ENCODE measurements around the gene TMEM132D. TPM values are rescaled to one million over a fixed set of nuclear protein-coding genes. Genes with fewer than 3 reads are reported as not detected.

Gene TMEM132D
- total RNA-seq, 1 donor from 2014 or later = 1.1 TPM

DNA sequence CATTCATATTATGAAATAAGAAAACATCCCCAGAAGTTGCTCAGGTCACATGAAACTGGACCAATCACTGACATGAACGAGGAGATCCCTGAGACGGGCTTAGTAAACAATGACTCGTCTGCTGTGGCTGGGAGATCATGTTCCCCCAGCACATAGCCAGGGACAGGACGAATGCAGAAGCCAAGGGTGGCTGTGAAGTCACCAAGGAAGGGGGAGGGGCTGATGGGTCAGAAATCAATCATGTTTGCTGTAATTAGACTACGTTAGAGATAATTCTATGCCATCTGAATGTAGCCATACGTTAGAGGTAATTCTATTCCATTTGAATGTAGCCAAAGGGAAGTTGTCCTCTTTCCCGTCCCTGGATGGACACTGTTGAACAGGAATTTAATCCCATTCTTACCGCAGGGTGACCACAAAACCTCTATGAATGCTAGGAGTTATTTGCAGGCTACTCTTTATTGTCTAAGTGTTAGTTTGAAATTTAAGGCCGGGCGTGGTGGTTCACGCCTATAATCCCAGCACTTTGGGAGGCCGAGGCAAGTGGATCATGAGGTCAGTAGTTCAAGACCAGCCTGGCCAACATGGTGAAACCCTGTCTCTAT lies 332.9 kb downstream of the TMEM132D start:
- Histone ChIP-seq H3K4me3 (no peak overlapping the region), H3K27ac (no peak overlapping the region), H3K4me1 (no peaks in the 10 kb centered on the region), H3K27me3 (no peaks in the 10 kb centered on the region), H2AFZ (replicated peaks) (no peak overlapping the region), H3K4me2 (no peak overlapping the region), H3K9me3 (ENCODE audit: low read depth) (no peaks in the 10 kb centered on the region), H4K20me1 (ENCODE audit: low read depth) (no peaks in the 10 kb centered on the region), H3K9ac (no peak overlapping the region), H3K36me3 (no peaks in the 10 kb centered on the region), H3F3A (ENCODE audit: low read depth) (no peaks in the 10 kb centered on the region), H3K79me2 (ENCODE audit: low read depth) (no peaks in the 10 kb centered on the region)
- H3K27ac Mint-ChIP-seq = no peak overlapping the region
- peaks cover 15% of the 10 kb centered on the region for H3K36me3 Mint-ChIP-seq
- DNase-seq (ENCODE audit: low spot score) = no peak
- H3K9me3 Mint-ChIP-seq = peaks cover 12% of the 10 kb centered on the region
- TF ChIP-seq EZH2 (IDR thresholded peaks at IDR 0.05) (no peak), EZH2phosphoT487 (IDR thresholded peaks at IDR 0.05) (no peak)
- TF ChIP-seq, protein P1, sequence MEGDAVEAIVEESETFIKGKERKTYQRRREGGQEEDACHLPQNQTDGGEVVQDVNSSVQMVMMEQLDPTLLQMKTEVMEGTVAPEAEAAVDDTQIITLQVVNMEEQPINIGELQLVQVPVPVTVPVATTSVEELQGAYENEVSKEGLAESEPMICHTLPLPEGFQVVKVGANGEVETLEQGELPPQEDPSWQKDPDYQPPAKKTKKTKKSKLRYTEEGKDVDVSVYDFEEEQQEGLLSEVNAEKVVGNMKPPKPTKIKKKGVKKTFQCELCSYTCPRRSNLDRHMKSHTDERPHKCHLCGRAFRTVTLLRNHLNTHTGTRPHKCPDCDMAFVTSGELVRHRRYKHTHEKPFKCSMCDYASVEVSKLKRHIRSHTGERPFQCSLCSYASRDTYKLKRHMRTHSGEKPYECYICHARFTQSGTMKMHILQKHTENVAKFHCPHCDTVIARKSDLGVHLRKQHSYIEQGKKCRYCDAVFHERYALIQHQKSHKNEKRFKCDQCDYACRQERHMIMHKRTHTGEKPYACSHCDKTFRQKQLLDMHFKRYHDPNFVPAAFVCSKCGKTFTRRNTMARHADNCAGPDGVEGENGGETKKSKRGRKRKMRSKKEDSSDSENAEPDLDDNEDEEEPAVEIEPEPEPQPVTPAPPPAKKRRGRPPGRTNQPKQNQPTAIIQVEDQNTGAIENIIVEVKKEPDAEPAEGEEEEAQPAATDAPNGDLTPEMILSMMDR (IDR thresholded peaks at IDR 0.05) = no peak
- peaks cover 4% of the 10 kb centered on the region for H3K4me1 Mint-ChIP-seq
- no peak overlapping the region for H3K4me3 Mint-ChIP-seq
- H3K27me3 Mint-ChIP-seq (ENCODE audit: insufficient read depth, low read depth) = no peaks in the 10 kb centered on the region

DNA sequence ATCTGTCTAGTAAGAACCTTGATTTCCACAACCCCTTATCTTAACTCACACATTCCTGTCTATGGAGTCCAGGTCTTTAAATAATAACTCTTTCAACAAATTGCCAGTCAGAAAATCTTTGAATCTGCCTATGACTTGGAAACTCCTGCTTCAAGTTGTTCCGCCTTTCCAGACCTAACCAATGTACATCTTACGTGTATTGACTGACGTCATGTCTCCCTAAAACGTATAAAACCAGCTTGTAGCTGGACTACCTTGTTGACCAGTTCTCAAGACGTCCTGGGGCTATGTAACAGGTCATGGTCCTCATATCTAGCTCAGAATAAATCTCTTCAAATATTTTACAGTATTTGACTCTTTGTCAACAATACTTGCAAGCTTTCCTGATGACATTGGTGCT lies 337.0 kb downstream of the TMEM132D start:
- Histone ChIP-seq H3K36me3 (no peaks in the 10 kb centered on the region), H3K4me1 (no peaks in the 10 kb centered on the region), H3K9ac (no peak overlapping the region), H3K79me2 (ENCODE audit: low read depth) (no peaks in the 10 kb centered on the region), H3K27me3 (no peaks in the 10 kb centered on the region), H3K27ac (no peak overlapping the region), H4K20me1 (ENCODE audit: low read depth) (no peaks in the 10 kb centered on the region), H2AFZ (replicated peaks) (no peak overlapping the region), H3K4me3 (no peak overlapping the region), H3K9me3 (ENCODE audit: low read depth) (no peaks in the 10 kb centered on the region), H3K4me2 (no peak overlapping the region), H3F3A (ENCODE audit: low read depth) (no peaks in the 10 kb centered on the region)
- Mint-ChIP-seq H3K4me3 (no peak overlapping the region), H3K4me1 (peaks cover under 1% of the 10 kb centered on the region), H3K9me3 (peaks cover 11% of the 10 kb centered on the region), H3K36me3 (peaks cover 10% of the 10 kb centered on the region), H3K27ac (no peak overlapping the region), H3K27me3 (ENCODE audit: insufficient read depth, low read depth) (no peaks in the 10 kb centered on the region)
- no peak for DNase-seq (ENCODE audit: low spot score)
- TF ChIP-seq EZH2 (IDR thresholded peaks at IDR 0.05) = no peak
- TF ChIP-seq, protein P1 (IDR thresholded peaks at IDR 0.05) = no peak
- TF ChIP-seq EZH2phosphoT487 (IDR thresholded peaks at IDR 0.05) = no peak

DNA sequence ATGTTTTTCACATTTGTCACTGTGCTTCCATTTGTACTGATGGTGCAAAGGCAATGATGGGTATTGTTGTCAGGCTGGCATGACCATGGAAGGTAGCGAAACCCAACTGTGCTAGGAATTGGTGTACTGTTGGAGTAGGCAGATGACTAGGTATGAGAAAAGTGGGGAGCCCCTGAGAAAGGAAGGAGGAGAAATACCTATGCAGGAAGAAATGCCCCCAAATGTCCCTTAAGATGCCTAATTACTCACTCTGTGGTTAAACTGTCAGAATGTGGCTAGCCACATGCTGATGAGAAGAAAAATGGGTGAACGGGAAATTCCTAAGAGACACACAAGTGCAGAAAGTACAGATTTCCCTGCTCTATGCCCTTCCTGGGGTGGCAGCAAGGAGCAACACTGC lies 339.1 kb downstream of the TMEM132D start:
- Histone ChIP-seq H3K9ac (no peak overlapping the region), H3F3A (ENCODE audit: low read depth) (no peaks in the 10 kb centered on the region), H3K4me2 (no peak overlapping the region), H3K4me3 (no peak overlapping the region), H4K20me1 (ENCODE audit: low read depth) (no peaks in the 10 kb centered on the region), H3K9me3 (ENCODE audit: low read depth) (no peaks in the 10 kb centered on the region), H2AFZ (replicated peaks) (no peak overlapping the region), H3K4me1 (no peaks in the 10 kb centered on the region), H3K79me2 (ENCODE audit: low read depth) (no peaks in the 10 kb centered on the region), H3K27ac (no peak overlapping the region), H3K27me3 (no peaks in the 10 kb centered on the region), H3K36me3 (no peaks in the 10 kb centered on the region)
- TF ChIP-seq EZH2 (IDR thresholded peaks at IDR 0.05) = no peak
- TF ChIP-seq, protein P1 (IDR thresholded peaks at IDR 0.05) = no peak
- Mint-ChIP-seq H3K27me3 (ENCODE audit: insufficient read depth, low read depth) (no peaks in the 10 kb centered on the region), H3K4me1 (no peaks in the 10 kb centered on the region), H3K36me3 (peaks cover 2% of the 10 kb centered on the region), H3K9me3 (peaks cover 2% of the 10 kb centered on the region), H3K27ac (no peak overlapping the region), H3K4me3 (no peak overlapping the region)
- no peak for DNase-seq (ENCODE audit: low spot score)
